22Rv1 (cell line): ENCODE measurements around the gene IL24.

ENCODE experiments used
- CTCF ChIP-seq: fragments of 450-650 bp; IDR thresholded peaks from 2 replicates; pipeline ENCODE4 v1.5.1; 2017; ENCODE audit warnings: mild to moderate bottlenecking
- ZFX ChIP-seq: fragments of 450-650 bp; IDR thresholded peaks from 2 replicates; pipeline ENCODE4 v1.6.1; 2017; ENCODE audit warnings: antibody characterized with exemption, borderline replicate concordance

DNA sequence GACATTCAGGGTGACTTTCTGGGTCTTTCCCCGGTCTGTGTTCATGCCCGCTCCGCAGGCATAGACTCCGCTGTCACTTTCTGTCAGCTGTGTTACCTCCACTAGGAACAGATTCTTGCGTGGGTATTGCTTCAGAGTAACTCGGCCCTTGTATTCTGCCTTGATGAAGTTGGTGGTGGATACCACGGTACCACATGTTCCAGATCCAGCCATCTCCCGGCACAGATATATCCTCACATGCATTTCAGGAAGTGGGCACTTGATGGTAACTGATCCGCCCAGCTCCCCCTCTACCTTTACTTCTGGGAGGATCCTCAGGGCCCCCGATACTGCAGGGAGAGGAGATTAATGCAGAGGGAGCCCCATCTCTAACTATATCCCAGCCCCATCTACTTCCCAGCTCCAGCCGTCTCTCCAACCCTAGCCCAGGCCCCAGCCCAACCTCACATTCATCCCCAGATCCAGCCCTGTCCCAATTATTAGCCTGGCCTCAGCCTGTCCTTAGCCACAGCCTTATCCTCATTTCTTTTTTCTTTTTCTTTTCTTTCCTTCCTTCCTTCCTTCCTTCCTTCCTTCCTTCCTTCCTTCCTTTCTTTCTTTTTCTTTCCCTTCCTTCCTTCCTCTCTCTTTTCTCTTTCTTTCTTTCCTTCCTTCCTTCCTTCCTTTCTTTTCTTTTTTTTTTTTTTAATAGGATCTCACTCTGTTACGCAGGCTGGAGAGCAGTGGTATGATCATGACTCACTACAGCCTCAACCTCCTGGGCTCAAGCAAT lies 16.7 kb downstream of the IL24 start:
- no peak for TF ChIP-seq CTCF
- no peak for TF ChIP-seq ZFX
